D341Med (cell line): ENCODE results near the gene ISG20L2.
A peak's percentile ranks its signal among the peaks of the same experiment; 100 is the strongest.

Source experiments
- DNase-seq: peaks from one replicate; pipeline ENCODE4 v3.0.0; 2012; ENCODE audit warnings: low spot score

ISG20L2 gene

GRCh38 chr1:156740741-156741480 lies 12.3 kb upstream of the ISG20L2 start, which contains the start of gene MRPL24:
TSS of gene MRPL24 (minus strand) at chr1:156741088. CDS start at chr1:156738704, 2,384 bp downstream.
- DNase-seq: peak; percentile 95

DNA sequence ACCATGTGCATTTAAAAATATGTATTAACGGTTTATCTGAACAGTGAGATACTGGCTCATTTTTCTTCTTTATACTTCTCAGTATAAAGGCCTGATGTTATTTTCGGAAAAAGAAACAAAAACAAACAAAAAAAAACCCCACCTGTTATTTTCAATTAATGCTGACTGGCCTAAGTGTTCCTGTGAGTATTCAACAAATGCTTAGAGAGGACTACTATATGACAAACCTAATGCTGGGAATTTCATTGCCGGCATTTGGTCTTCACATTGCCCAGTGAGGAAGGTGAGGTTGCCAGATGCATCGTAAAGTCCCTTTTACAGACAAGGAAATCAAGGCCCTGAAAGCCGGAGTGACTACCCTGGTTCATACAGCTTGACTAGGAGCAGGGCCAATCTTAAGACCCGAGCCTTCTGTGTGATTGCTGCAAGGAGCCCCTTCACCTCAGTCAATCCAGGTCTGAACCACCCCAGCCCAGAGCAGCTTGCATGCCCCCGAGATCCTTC lies 11.7 kb upstream of the ISG20L2 start:
- DNase-seq: no peak

DNA sequence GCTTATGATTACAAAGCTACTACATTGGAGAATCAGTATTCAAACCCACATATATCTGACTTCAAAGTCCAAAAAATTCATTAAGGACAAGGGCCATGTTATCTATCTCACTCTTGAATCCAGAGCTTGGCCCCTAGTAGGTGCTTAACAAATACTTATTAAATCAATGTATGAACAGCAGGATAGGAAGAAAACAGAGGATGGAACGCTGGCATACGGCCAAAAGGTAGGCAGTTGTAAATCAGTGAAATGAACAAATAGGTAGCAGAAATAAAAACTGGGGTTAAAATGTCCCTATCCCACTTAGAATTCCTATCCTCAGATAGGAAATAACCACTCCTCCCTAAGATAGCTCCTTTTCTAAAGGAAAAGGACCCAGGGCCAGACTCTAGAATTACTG lies 10.3 kb upstream of the ISG20L2 start:
- DNase-seq: no peak

DNA sequence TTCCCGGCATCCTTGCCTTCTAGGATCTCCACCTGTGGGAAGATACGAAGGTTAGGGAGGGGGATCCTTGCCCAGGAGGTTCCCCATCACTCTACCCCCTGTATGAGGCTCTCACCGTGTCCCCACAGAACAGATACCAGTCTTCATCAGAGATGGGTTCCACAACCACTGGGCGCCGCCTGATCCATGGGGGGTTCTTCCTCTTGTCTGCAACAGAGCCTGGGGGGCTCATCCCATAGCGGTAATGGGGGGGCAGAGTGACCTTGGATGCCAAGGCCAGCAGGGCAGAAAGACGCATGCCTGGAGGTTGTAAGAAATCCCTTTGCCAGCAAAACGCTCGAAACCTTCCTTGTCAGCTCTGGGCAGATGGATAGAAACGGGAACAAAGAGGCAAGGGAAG lies 9.8 kb upstream of the ISG20L2 start:
- no peak for DNase-seq

GRCh38 chr1:156733989-156734584 lies 5.5 kb upstream of the ISG20L2 start:
- DNase-seq: no peak

DNA sequence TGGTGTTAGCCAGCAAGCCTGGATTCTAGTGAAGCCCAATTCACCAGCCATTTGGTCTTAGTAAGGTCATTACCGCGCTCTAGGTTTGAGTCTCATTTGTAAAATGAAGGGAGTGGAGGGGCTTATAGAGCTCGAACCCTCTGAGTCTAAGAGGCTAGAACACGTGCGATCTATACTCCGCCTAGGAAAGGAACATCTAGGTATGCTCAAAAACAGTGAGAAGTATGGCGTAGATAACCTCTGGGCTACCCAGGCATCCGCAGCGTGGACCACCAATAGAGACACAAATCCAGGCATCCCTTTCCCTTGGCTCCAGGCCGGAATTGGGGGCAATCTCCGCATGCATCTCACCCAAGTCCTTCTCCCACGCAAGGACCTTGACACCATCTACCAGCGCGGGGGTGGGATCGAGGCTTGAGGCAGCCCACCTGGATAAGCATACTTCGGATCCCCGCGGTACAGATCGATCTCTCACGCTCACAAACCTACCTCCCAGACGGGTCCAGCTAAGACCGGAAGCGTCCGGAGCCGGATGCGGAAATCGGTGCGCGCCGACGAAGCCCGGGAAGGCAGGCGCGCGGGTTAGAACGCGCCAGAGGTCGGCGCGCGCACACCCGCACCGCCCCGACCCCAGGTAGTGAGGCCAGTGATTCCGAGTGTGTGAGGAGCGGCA lies 504 bp downstream of the ISG20L2 start, which contains the start of gene METTL25B:
TSS of gene METTL25B (plus strand) at position 544 of the 673 bp plus-strand sequence. CDS start 636 bp downstream, outside the sequence.
- DNase-seq: peak; percentile 92

DNA sequence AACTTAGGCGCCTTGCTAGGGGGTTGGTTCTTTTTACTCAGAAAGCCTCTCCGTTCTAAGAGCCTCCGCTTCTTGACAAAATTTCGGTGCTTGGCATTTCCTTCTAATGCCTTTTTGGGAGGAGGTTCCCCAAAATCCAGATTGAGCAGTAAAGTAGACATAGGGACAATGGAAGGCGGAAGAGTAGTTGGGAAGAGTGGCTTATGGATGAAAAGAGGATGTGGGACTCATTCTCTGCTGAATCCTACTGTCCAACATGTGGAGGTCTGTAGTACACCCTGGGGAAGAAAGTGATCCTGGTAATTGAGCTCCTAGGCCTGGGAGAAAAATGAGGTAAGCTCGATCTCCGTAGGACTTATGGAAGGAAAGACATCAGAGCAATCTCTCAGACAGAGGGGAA lies 1.1 kb downstream of the ISG20L2 start:
- DNase-seq: no peak

DNA sequence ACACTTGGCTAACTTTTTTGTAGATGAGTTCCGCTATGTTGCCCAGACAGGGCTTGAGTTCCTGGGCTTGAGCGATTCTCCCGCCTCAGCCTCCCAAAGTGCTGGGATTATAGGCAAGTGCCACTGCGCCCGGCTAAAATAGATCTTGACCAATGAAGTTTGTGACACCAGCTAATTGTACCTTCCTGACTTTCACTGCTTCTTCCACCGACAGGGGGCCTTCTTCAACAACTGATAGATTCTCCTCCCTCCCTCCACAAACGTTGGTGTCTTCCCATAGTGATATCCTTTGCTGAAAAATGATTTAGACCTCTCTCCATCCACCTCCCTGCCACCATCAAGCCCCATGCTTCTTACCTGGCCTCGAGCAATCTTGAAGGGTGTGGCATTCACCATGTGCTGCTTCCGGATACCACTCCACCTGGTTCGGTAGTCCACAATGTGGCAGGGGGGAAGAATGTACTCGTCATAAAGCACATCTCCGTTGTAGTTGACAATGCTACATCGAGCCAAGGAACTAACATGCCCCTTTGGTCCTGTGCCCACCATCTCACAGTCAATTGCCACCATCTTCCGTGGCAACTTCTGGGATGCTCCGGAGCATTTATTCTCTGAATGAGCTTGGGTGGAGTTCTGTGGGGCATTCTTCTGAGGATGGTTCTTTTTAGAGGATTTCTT lies 1.9 kb downstream of the ISG20L2 start:
- peak; percentile 70 for DNase-seq

- DNase-seq: peak; percentile 85
Measured at GRCh38 chr1:156725683-156726280, 2.8 kb downstream of the ISG20L2 start.

DNA sequence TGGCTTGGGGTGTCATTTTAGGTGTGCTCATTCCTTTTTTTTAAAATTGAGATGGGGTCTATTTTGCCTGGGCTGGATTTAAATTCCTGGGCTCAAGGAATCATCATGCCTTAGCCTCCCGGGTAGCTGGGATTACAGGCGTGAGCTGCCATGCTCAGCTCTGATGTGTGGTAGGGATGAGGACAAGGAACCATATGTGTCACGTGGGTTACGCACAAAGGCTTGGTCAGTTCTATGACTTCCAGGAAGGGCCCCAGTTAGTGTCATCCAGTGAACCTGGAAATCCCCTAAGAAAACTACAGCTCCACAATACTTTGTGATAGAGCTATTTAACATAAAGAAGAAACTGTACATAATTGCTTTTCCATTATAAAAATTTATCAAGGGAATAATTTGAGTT lies 7.0 kb downstream of the ISG20L2 start:
- no peak for DNase-seq

DNA sequence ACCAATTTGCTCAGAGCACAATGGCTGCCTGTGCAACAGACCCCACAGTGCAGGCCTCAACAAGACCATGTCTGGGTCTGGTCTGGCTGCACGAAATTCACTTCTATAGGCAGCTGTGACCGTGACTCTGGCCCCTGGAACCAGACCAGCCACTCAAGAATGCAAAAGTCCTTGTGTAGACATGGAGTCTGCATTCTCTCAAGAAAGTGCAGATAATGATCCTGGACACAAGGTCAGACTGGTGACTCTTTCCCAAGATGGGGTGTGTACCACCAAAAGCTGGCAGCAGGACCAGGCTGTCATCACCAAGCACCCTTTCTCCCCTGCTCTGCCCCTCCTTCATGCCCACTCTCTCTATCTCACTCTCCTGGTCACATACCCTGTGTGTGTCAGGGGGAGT lies 7.4 kb downstream of the ISG20L2 start:
- no peak for DNase-seq

GRCh38 chr1:156717351-156717750 lies 11.2 kb downstream of the ISG20L2 start:
- peak; percentile 31 for DNase-seq

GRCh38 chr1:156714830-156715229 lies 13.7 kb downstream of the ISG20L2 start:
- no peak for DNase-seq

- DNase-seq: no peak
Measured at GRCh38 chr1:156712626-156713025, 15.9 kb downstream of the ISG20L2 start.

DNA sequence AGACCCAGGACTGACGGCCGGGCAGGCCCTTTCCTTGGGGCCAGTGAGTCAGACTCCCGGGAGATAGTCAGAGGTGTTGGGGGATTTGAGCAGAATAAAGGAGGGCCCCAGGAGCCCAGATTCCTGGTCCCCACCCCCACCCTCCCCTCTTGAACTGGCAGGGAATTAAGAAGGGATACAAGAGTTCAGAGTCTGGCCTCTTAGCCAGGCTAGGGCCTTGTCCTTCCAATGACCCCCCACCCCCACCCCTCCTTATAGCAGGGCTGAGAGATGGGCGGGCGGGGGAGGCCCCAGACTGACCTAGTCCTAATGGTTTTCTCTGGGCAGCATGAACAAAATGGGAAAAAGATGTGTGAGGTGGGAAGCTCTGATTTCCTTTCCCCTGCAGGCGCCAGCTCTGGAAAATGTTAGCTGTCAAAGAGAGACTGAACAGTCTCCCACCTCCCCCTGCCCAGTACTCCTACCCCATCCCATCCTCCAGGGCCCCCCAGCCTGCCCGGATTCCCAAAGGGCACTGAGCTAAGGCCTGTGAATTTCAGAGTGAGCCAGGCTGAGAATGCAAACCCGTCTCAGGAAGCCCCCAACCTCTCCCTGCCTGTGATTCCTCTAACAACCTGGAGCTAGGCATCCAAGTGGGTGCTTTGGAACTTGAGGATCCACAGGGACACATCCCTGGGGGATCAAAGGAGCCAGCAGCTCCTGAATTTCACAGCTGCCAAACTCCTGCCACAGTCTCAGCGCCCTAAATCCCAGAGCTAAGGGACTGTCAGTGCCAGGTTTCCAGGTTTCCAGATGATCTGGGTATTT lies 17.4 kb downstream of the ISG20L2 start:
- peak; percentile 33 for DNase-seq

- DNase-seq: peak; percentile 67
Measured at GRCh38 chr1:156709757-156710489, 18.6 kb downstream of the ISG20L2 start.

DNA sequence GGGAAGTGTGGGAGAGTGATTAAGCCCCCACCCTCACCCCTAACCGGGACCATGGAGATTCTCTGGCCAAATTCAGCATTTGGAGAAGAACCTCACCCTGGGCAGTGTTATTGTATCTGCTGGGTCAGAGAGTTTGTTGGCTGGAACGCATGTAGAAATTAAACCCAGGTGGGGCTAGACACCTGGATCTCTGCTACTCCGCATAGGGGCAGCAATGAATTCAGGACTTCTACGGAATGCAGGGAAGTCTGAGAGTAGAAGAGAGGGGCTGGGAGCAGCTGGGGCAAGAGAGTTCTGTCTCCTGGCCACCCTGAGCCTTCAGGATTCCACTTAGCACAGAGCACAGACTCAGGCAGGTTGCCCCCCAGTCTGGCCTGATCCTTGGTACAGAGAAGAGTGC lies 19.5 kb downstream of the ISG20L2 start:
- no peak for DNase-seq

- DNase-seq: peak; percentile 34
Measured at GRCh38 chr1:156708218-156708661, 20.3 kb downstream of the ISG20L2 start.

DNA sequence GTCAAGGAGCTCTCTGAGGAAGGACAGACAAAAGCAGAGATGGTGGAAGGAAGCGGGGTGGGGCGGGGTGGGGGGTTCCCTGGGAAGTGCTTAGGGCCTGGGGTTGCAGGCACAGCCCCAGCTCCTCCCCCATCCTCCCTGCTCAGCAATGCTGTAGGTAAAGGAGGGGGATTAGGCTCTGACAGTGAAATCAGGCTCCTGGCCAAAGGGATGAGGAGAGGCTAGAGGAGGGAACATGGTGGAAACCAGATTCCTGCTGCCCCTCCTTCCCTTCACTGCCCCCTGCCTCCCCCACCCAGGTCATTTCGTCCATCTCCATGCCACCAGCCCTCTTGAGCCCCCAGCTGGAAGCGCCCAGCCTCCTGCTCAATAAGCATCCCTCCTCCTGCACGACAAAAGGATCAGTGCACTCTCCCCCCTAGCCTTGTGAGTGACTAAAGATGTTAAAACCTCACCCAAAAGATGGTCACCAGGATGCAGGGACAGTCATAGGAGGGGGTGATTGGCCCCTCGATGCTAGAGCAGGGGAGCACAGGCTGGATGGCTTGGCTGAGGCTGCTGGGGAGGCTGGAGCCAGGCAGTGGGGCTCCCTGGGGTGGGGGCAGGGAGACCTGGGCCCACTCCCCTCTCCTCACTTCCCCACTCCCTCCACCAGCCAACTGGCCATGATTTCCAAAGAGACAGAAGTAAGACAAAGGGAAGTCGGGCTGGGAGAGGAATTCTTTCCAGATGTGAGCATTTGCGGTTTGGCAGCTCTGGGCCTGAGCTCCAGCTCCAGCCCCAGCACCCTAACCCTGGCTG lies 20.9 kb downstream of the ISG20L2 start:
- peak; percentile 38 for DNase-seq
